HepG2 (cell line): Measurements from ENCODE around the gene NOL12. TPM values are rescaled to one million over a fixed set of nuclear protein-coding genes. Genes with fewer than 3 reads are reported as not detected.
A peak's percentile ranks its signal among the peaks of the same experiment; 100 is the strongest.

ENCODE experiments used
- CBFB ChIP-seq: sonication (generic); formaldehyde crosslinking; IDR thresholded peaks from 2 replicates; pipeline ENCODE4 v1.4.0; 2020; ENCODE audit warnings: missing genetic modification reagents
- PRDM10 ChIP-seq: sonication (generic); formaldehyde crosslinking; IDR thresholded peaks from 2 replicates; pipeline ENCODE4 v1.4.0; 2020; ENCODE audit warnings: low read depth, missing genetic modification reagents
- TARDBP ChIP-seq: sonication (generic); formaldehyde crosslinking; IDR thresholded peaks from 2 replicates; pipeline ENCODE4 v1.8.0; 2022; ENCODE audit warnings: mild to moderate bottlenecking, missing genetic modification reagents
- TP53 ChIP-seq: sonication (generic); formaldehyde crosslinking; conservative IDR thresholded peaks from 2 replicates; pipeline ENCODE4 v1.4.0; 2020; ENCODE audit warnings: missing genetic modification reagents
- XBP1 ChIP-seq: sonication (generic); formaldehyde crosslinking; IDR thresholded peaks from 2 replicates; pipeline ENCODE4 v1.5.0; 2020; ENCODE audit warnings: missing genetic modification reagents
- ZNF569 ChIP-seq: sonication (generic); formaldehyde crosslinking; IDR thresholded peaks from 2 replicates; pipeline ENCODE4 v1.5.0; 2020; ENCODE audit warnings: mild to moderate bottlenecking, missing genetic modification reagents, moderate library complexity, borderline replicate concordance
- ZNF580 ChIP-seq: IDR thresholded peaks from 2 replicates; pipeline ENCODE4 v1.6.1; 2016; ENCODE audit warnings: low read depth, borderline replicate concordance
- ZNF597 ChIP-seq: sonication (generic); formaldehyde crosslinking; IDR thresholded peaks from 2 replicates; pipeline ENCODE4 v1.5.0; 2020; ENCODE audit warnings: missing genetic modification reagents
- ZNF629 ChIP-seq: sonication (generic); formaldehyde crosslinking; conservative IDR thresholded peaks from 2 replicates; pipeline ENCODE4 v1.5.0; 2020; ENCODE audit warnings: missing genetic modification reagents
- polyA plus RNA-seq, 8 experiments: library from polyadenylated mRNA; depleted of rRNA in 3 of 8; stranded (reverse) in 7 of 8; unstranded in 1 of 8; fragments of >200 nt; fragmentation: Illumina TruSeq in 4 of 8; extraction: Trizol in 4 of 8; gene quantifications; 2 replicates each; pipeline versions ENCODE4 v1.2.1 to v1.2.3, GENCODE V29; 2011 to 2016; ENCODE audit warnings: low read depth in 4 of 8, missing spikeins in 1 of 8, mixed read lengths in 1 of 8; ENCODE audit not compliant: insufficient read depth in 1 of 8
- total RNA-seq, 5 experiments: library from RNA; depleted of rRNA; stranded (reverse); fragments of >200 nt; fragmentation: Illumina TruSeq; extraction: Trizol; gene quantifications; 2 replicates each; pipeline ENCODE4 v1.2.3, GENCODE V29; 2016; ENCODE audit warnings: low read depth in 1 of 5
- TF ChIP-seq, protein P1 (sequence below): sonication (generic); formaldehyde crosslinking; IDR thresholded peaks from one replicate; pipeline ENCODE4 v1.5.1; 2020; ENCODE audit warnings: mild to moderate bottlenecking, missing genetic modification reagents; ENCODE audit errors: not compliant biosample characterization

The NOL12 gene
- total and polyA plus RNA-seq, 2 of the 13 experiments (the other 11 are each of a cell fraction or from before 2014, with no cell fraction given), result 14.3 to 31.4 TPM

GRCh38 chr22:37734964-37735451 lies 48.9 kb downstream of the NOL12 start (continued):
- no peak for TF ChIP-seq ZNF597
- TF ChIP-seq TARDBP (CRISPR knock-in tag), result peak; percentile 67; the same call in 1 of the 2 replicates
- peak; percentile 61; the same call in 1 of the 2 replicates for TF ChIP-seq CBFB
- peak; percentile 44; the same call in 1 of the 2 replicates for TF ChIP-seq ZNF629 (CRISPR knock-in tag)
- no peak for TF ChIP-seq XBP1 (CRISPR knock-in tag)
- peak; percentile 69; the same call in 1 of the 2 replicates for TF ChIP-seq PRDM10 (CRISPR knock-in tag)
- TF ChIP-seq ZNF580 (CRISPR knock-in tag), result 0 out of 2 replicates have a peak, but pooled peaks have one; percentile 64
- TF ChIP-seq, protein P1, sequence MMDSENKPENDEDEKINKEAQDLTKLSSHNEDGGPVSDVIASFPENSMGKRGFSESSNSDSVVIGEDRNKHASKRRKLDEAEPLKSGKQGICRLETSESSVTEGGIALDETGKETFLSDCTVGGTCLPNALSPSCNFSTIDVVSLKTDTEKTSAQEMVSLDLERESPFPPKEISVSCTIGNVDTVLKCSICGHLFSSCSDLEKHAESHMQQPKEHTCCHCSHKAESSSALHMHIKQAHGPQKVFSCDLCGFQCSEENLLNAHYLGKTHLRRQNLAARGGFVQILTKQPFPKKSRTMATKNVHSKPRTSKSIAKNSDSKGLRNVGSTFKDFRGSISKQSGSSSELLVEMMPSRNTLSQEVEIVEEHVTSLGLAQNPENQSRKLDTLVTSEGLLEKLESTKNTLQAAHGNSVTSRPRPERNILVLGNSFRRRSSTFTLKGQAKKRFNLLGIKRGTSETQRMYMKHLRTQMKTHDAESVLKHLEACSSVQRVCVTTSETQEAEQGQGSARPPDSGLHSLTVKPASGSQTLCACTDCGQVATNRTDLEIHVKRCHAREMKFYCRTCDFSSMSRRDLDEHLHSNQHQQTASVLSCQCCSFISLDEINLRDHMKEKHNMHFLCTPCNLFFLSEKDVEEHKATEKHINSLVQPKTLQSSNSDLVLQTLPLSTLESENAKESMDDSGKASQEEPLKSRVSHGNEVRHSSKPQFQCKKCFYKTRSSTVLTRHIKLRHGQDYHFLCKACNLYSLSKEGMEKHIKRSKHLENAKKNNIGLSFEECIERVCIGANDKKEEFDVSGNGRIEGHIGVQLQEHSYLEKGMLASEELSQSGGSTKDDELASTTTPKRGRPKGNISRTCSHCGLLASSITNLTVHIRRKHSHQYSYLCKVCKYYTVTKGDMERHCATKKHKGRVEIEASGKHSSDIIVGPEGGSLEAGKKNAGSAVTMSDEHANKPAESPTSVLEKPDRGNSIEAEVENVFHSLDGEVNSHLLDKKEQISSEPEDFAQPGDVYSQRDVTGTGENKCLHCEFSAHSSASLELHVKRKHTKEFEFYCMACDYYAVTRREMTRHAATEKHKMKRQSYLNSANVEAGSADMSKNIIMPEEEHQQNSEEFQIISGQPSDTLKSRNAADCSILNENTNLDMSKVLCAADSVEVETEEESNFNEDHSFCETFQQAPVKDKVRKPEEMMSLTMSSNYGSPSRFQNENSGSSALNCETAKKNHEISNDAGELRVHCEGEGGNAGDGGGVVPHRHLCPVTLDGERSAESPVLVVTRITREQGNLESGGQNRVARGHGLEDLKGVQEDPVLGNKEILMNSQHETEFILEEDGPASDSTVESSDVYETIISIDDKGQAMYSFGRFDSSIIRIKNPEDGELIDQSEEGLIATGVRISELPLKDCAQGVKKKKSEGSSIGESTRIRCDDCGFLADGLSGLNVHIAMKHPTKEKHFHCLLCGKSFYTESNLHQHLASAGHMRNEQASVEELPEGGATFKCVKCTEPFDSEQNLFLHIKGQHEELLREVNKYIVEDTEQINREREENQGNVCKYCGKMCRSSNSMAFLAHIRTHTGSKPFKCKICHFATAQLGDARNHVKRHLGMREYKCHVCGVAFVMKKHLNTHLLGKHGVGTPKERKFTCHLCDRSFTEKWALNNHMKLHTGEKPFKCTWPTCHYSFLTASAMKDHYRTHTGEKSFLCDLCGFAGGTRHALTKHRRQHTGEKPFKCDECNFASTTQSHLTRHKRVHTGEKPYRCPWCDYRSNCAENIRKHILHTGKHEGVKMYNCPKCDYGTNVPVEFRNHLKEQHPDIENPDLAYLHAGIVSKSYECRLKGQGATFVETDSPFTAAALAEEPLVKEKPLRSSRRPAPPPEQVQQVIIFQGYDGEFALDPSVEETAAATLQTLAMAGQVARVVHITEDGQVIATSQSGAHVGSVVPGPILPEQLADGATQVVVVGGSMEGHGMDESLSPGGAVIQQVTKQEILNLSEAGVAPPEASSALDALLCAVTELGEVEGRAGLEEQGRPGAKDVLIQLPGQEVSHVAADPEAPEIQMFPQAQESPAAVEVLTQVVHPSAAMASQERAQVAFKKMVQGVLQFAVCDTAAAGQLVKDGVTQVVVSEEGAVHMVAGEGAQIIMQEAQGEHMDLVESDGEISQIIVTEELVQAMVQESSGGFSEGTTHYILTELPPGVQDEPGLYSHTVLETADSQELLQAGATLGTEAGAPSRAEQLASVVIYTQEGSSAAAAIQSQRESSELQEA (CRISPR knock-in tag), result no peak
- 0 out of 2 replicates have a peak, but pooled peaks have one; percentile 34 for TF ChIP-seq ZNF569 (CRISPR knock-in tag)
- TF ChIP-seq TP53 (CRISPR knock-in tag), result 0 out of 2 replicates have a peak, but pooled peaks have one; percentile 45
